Measurements from ENCODE around the gene SH3GL3.

The SH3GL3 gene

GRCh38 chr15:83559310-83559966 is 112.3 kb downstream of the SH3GL3 start (continued):
- TF ChIP-seq, protein P1, sequence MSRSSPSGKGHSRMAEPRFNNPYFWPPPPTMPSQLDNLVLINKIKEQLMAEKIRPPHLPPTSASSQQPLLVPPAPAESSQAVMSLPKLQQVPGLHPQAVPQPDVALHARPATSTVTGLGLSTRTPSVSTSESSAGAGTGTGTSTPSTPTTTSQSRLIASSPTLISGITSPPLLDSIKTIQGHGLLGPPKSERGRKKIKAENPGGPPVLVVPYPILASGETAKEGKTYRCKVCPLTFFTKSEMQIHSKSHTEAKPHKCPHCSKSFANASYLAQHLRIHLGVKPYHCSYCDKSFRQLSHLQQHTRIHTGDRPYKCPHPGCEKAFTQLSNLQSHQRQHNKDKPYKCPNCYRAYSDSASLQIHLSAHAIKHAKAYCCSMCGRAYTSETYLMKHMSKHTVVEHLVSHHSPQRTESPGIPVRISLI (tag by site-specific recombination; IDR thresholded peaks at IDR 0.05), result no peak
- TF ChIP-seq ZNF114 (tag by site-specific recombination; IDR thresholded peaks at IDR 0.05), result no peak
- TF ChIP-seq ZNF266 (tag by site-specific recombination; IDR thresholded peaks at IDR 0.05; ENCODE audit: low read depth), result no peak
- no peak for TF ChIP-seq ZNF311 (tag by site-specific recombination; IDR thresholded peaks at IDR 0.05; ENCODE audit: borderline replicate concordance)
- no peak for TF ChIP-seq ZNF10 (tag by site-specific recombination; IDR thresholded peaks at IDR 0.05)
- TF ChIP-seq ZNF184 (tag by site-specific recombination; IDR thresholded peaks at IDR 0.05), result no peak
- no peak for TF ChIP-seq GLI2 (tag by site-specific recombination; IDR thresholded peaks at IDR 0.05; ENCODE audit: borderline replicate concordance, low read depth)
- no peak for TF ChIP-seq ZBTB8A (tag by site-specific recombination; IDR thresholded peaks at IDR 0.05)
- TF ChIP-seq HOXD13 (CRISPR knock-in tag; IDR thresholded peaks at IDR 0.05; ENCODE audit: borderline replicate concordance), result no peak
- TF ChIP-seq ZNF146 (tag by site-specific recombination; IDR thresholded peaks at IDR 0.05), result no peak
- TF ChIP-seq, protein P2, sequence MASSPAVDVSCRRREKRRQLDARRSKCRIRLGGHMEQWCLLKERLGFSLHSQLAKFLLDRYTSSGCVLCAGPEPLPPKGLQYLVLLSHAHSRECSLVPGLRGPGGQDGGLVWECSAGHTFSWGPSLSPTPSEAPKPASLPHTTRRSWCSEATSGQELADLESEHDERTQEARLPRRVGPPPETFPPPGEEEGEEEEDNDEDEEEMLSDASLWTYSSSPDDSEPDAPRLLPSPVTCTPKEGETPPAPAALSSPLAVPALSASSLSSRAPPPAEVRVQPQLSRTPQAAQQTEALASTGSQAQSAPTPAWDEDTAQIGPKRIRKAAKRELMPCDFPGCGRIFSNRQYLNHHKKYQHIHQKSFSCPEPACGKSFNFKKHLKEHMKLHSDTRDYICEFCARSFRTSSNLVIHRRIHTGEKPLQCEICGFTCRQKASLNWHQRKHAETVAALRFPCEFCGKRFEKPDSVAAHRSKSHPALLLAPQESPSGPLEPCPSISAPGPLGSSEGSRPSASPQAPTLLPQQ (tag by site-specific recombination; IDR thresholded peaks at IDR 0.05), result 0 out of 2 replicates have a peak, but pooled peaks have one; percentile 38
- no peak for TF ChIP-seq ZNF174 (tag by site-specific recombination; IDR thresholded peaks at IDR 0.05)
- TF ChIP-seq ZBTB17 (tag by site-specific recombination; IDR thresholded peaks at IDR 0.05), result peak; percentile 91
- TF ChIP-seq ZNF76 (tag by site-specific recombination; IDR thresholded peaks at IDR 0.05; ENCODE audit: borderline replicate concordance, low read depth), result no peak
- TF ChIP-seq TCF7L2 (IDR thresholded peaks at IDR 0.05; ENCODE audit: borderline replicate concordance, low read depth, low read length), result no peak
- TF ChIP-seq, protein P3, sequence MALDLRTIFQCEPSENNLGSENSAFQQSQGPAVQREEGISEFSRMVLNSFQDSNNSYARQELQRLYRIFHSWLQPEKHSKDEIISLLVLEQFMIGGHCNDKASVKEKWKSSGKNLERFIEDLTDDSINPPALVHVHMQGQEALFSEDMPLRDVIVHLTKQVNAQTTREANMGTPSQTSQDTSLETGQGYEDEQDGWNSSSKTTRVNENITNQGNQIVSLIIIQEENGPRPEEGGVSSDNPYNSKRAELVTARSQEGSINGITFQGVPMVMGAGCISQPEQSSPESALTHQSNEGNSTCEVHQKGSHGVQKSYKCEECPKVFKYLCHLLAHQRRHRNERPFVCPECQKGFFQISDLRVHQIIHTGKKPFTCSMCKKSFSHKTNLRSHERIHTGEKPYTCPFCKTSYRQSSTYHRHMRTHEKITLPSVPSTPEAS (tag by site-specific recombination; IDR thresholded peaks at IDR 0.05), result no peak
- TF ChIP-seq, protein P4, sequence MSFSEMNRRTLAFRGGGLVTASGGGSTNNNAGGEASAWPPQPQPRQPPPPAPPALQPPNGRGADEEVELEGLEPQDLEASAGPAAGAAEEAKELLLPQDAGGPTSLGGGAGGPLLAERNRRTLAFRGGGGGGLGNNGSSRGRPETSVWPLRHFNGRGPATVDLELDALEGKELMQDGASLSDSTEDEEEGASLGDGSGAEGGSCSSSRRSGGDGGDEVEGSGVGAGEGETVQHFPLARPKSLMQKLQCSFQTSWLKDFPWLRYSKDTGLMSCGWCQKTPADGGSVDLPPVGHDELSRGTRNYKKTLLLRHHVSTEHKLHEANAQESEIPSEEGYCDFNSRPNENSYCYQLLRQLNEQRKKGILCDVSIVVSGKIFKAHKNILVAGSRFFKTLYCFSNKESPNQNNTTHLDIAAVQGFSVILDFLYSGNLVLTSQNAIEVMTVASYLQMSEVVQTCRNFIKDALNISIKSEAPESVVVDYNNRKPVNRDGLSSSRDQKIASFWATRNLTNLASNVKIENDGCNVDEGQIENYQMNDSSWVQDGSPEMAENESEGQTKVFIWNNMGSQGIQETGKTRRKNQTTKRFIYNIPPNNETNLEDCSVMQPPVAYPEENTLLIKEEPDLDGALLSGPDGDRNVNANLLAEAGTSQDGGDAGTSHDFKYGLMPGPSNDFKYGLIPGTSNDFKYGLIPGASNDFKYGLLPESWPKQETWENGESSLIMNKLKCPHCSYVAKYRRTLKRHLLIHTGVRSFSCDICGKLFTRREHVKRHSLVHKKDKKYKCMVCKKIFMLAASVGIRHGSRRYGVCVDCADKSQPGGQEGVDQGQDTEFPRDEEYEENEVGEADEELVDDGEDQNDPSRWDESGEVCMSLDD (tag by site-specific recombination; IDR thresholded peaks at IDR 0.05), result no peak
- TF ChIP-seq CTCF (tag by site-specific recombination; IDR thresholded peaks at IDR 0.05), result peak; percentile 69; the same call in 1 of the 2 replicates
- TF ChIP-seq ZNF521 (tag by site-specific recombination; IDR thresholded peaks at IDR 0.05), result no peak
